Metanephros (tissue), 2 donors: ENCODE results near the gene DNAL1. TPM values are rescaled to one million over a fixed set of nuclear protein-coding genes. Genes with fewer than 3 reads are reported as not detected.

Experiments
- small RNA-seq: library from RNA; depleted of rRNA; stranded (forward); fragments of <200 nt; gene quantifications from one replicate; pipeline ENCODE3, GENCODE V24; 2014; ENCODE audit warnings: low replicate concordance
- total RNA-seq: library from RNA; depleted of rRNA; stranded (reverse); fragments of >200 nt; gene quantifications from one replicate; pipeline ENCODE4 v1.2.3, GENCODE V29; 2014

The DNAL1 gene, protein sequence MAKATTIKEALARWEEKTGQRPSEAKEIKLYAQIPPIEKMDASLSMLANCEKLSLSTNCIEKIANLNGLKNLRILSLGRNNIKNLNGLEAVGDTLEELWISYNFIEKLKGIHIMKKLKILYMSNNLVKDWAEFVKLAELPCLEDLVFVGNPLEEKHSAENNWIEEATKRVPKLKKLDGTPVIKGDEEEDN
- 9.9 TPM for total RNA-seq

DNA sequence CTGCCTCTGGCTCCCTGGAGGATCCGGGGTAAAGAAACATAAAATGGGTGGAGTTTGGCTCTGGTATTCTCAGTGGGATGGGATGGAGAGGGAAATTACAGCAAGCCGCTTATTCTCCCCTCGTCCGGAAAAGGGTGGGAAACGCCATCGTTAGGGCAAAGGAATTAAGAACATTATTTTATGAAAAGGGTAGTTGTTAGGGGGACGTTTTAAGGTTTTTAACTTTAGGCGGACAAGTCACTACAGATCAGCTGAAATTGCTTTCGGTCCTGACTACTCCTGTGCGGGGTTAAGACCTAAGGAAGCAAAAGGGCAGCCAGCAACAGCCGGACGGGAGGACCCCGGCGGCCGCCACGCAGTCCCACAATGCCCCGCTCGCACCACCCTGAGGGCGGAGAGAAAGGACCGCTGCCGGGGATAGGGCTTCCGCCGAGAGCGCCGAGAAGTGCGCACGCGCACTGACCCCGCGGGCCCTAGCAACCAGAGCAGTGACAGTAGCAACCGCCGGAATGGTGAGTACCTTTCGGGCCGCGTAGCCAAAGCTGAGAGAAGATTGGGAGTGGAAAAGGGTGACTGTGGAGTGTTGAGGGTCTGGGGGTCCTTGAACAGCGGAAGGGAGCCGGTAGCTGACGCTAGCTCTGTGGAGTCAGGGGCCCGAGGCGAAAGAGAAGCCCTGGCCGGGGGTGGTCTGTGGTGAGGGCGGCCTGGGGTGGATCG is at the start of gene DNAL1:
DNAL1 (plus strand) TSS at position 456 of the 717 bp plus-strand sequence; CDS start at position 510, 54 bp downstream.

DNA sequence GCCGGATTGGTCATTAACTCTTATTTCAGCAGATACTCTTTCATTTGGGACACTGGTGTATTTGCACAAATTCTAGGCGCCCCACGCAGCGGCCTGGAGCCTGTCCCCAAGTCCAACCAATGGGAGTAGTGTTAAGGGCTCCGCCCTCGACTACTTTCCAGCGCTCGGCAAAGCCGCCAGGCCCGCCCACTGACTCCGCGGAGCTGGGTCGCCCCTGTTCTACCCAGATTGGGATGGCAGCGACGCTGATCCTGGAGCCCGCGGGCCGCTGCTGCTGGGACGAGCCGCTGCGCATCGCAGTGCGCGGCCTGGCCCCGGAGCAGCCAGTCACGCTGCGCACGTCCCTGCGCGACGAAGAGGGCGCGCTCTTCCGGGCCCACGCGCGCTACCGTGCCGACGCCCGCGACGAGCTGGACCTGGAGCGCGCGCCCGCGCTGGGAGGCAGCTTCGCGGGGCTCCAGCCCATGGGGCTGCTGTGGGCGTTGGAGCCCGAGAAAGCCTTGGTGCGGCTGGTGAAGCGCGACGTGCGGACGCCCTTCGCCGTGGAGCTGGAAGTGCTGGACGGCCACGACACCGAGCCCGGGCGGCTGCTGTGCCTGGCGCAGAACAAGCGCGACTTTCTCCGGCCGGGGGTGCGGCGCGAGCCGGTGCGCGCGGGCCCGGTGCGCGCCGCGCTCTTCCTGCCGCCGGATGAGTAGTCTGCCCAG is 32.3 kb upstream of the DNAL1 start, which contains the start of gene ACOT6:
ACOT6 (plus strand) TSS at position 179 of the 707 bp plus-strand sequence; CDS start at position 234, 55 bp downstream.

DNA sequence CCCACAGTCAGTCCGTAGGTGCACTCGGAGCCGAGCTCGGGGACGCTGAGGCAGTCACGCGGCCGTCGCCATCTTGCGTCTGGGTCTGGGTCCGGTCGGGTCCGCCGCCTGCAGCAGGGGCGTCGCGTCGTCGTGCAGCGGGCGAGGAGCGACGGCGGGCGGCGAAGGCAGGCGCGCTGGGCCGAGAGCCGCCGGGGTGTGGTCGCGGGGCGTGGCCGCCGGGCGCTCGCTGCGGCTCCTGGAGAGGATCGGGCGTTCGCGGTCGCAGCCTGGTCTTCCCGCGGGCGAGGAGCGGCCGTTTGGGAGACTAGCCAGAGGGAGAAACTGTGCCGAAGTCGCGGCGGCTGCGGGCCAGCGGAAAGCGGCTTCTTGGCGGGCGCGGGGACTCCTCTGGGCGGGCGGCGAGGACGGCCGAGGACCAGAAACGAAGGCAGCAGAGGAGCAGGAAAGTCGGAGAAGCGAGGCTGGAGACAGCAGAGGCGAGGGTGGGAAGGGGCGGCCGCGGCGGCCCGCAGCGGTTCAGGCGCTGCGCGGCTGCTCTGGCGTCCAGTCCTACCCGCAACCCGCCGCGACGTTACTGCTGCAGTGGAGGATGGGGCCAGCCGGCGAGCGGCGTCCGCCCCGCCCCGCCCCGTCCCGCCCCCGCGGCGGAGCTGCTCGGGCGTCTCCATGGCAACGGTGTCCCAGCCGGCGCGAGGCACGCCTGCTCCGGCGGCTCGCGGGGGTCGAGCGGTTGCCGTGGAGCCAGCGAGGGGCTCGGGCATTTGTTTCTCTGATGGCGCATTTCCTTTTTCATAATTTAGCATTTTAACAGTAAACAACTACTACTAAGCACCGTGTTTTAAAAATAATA is 69.2 kb downstream of the DNAL1 start, which contains the start of gene PNMA1:
PNMA1 (minus strand) TSS at position 582 of the 853 bp plus-strand sequence. CDS start 745 bp downstream, outside the sequence.

Small RNA genes lying within 50 kb of the gene (small RNA-seq; reads per million reads assigned to genes)
- gene RNU6-240P = not detected

Other genes starting within 250 kb of the DNAL1 start
- 57.9 TPM for gene NUMB, start 186.4 kb upstream of the DNAL1 start, total RNA-seq
- 15.4 TPM for gene RIOX1, start 154.1 kb upstream of the DNAL1 start, total RNA-seq
- gene ACOT1, start 107.8 kb upstream of the DNAL1 start, total RNA-seq = 9.3 TPM
- gene HEATR4, start 86.0 kb upstream of the DNAL1 start, total RNA-seq = 0.64 TPM
- 40.8 TPM for gene ACOT2, start 75.8 kb upstream of the DNAL1 start, total RNA-seq
- gene ACOT4, start 53.1 kb upstream of the DNAL1 start, total RNA-seq = 2.4 TPM
- gene ACOT6, start 32.5 kb upstream of the DNAL1 start, total RNA-seq = 0.47 TPM
- gene PNMA1, start 69.4 kb downstream of the DNAL1 start, total RNA-seq = 56.8 TPM
- gene PTGR2, start 206.8 kb downstream of the DNAL1 start, total RNA-seq = 14.8 TPM
- gene ZNF410, start 241.9 kb downstream of the DNAL1 start, total RNA-seq = 71.8 TPM